SJSA1 (cell line): ENCODE results near the gene BAIAP3. TPM values are rescaled to one million over a fixed set of nuclear protein-coding genes. Genes with fewer than 3 reads are reported as not detected.

Experiments used
- DNase-seq, 2 experiments: peaks; one replicate each; pipeline ENCODE4 v3.0.0-alpha.2; 2015 to 2020; ENCODE audit warnings: low spot score in 2 of 2, low read depth in 1 of 2
- H3K27ac ChIP-seq: fragments of 250-450 bp; sonication (Bioruptor Pico); 2 replicates; pipeline ENCODE4 v1.5.1; 2020; ENCODE audit warnings: mild to moderate bottlenecking, moderate library complexity
- H3K27me3 ChIP-seq: fragments of 250-450 bp; sonication (Bioruptor Pico); replicated peaks from 2 replicates; pipeline ENCODE4 v1.5.1; 2020; ENCODE audit warnings: mild to moderate bottlenecking, moderate library complexity
- H3K36me3 ChIP-seq: fragments of 250-450 bp; sonication (Bioruptor Pico); 2 replicates; pipeline ENCODE4 v1.5.1; 2020; ENCODE audit warnings: mild to moderate bottlenecking
- H3K4me1 ChIP-seq: fragments of 250-450 bp; sonication (Bioruptor Pico); replicated peaks from 2 replicates; pipeline ENCODE4 v1.6.1; 2021; ENCODE audit warnings: mild to moderate bottlenecking
- H3K4me3 ChIP-seq: fragments of 250-450 bp; sonication (Bioruptor Pico); 2 replicates; pipeline ENCODE4 v1.5.1; 2020; ENCODE audit warnings: mild to moderate bottlenecking
- H3K9me3 ChIP-seq: fragments of 250-450 bp; sonication (Bioruptor Pico); replicated peaks from 2 replicates; pipeline ENCODE4 v1.5.1; 2020; ENCODE audit warnings: mild to moderate bottlenecking
- total RNA-seq: library from RNA; depleted of rRNA; stranded (reverse); fragments of >200 nt; shearing (Covaris generic); gene quantifications from 2 replicates; pipeline ENCODE4 v1.2.3, GENCODE V29; 2014

BAIAP3 gene
- total RNA-seq, 1 experiment from 2014 or later = 1.2 TPM

GRCh38 chr16:1357906-1358566 lies 24.6 kb downstream of the BAIAP3 start:
- DNase-seq = no peak
- peaks cover 4% of the 10 kb centered on the region for H3K4me1 ChIP-seq
- H3K27ac ChIP-seq = no peak overlapping the region
- no peak overlapping the region for H3K4me3 ChIP-seq
- peaks cover 26% of the 10 kb centered on the region for H3K36me3 ChIP-seq
- H3K9me3 ChIP-seq = no peaks in the 10 kb centered on the region
- no peaks in the 10 kb centered on the region for H3K27me3 ChIP-seq

- Histone ChIP-seq H3K4me3 (no peak overlapping the region), H3K4me1 (peaks cover 2% of the 10 kb centered on the region; the same call in 1 of the 2 replicates), H3K27me3 (no peaks in the 10 kb centered on the region), H3K36me3 (peaks cover 52% of the 10 kb centered on the region), H3K27ac (no peak overlapping the region), H3K9me3 (no peaks in the 10 kb centered on the region)
- DNase-seq = no peak
Measured at GRCh38 chr16:1361685-1362360, 28.4 kb downstream of the BAIAP3 start.

GRCh38 chr16:1362807-1363206 lies 29.4 kb downstream of the BAIAP3 start:
- Histone ChIP-seq H3K4me3 (no peak overlapping the region), H3K27ac (no peak overlapping the region), H3K9me3 (no peaks in the 10 kb centered on the region), H3K36me3 (peaks cover 55% of the 10 kb centered on the region), H3K4me1 (peaks cover 2% of the 10 kb centered on the region; the same call in 1 of the 2 replicates), H3K27me3 (no peaks in the 10 kb centered on the region)
- DNase-seq = no peak

GRCh38 chr16:1363501-1364041 lies 30.1 kb downstream of the BAIAP3 start:
- H3K27ac ChIP-seq = no peak overlapping the region
- no peaks in the 10 kb centered on the region for H3K9me3 ChIP-seq
- H3K4me1 ChIP-seq = no peaks in the 10 kb centered on the region
- no peak for DNase-seq
- peaks cover 58% of the 10 kb centered on the region for H3K36me3 ChIP-seq
- no peak overlapping the region for H3K4me3 ChIP-seq
- H3K27me3 ChIP-seq = no peaks in the 10 kb centered on the region

- no peak for DNase-seq
- Histone ChIP-seq H3K4me3 (no peak overlapping the region), H3K9me3 (no peaks in the 10 kb centered on the region), H3K27me3 (no peaks in the 10 kb centered on the region), H3K36me3 (peaks cover 59% of the 10 kb centered on the region), H3K27ac (no peak overlapping the region), H3K4me1 (no peaks in the 10 kb centered on the region)
Measured at GRCh38 chr16:1364510-1364909, 31.1 kb downstream of the BAIAP3 start.

GRCh38 chr16:1366060-1366711 lies 32.7 kb downstream of the BAIAP3 start:
- Histone ChIP-seq H3K36me3 (peaks cover 60% of the 10 kb centered on the region), H3K4me3 (no peak overlapping the region), H3K27ac (no peak overlapping the region), H3K9me3 (no peaks in the 10 kb centered on the region), H3K27me3 (no peaks in the 10 kb centered on the region), H3K4me1 (no peaks in the 10 kb centered on the region)
- DNase-seq = no peak

GRCh38 chr16:1366712-1367299 lies 33.4 kb downstream of the BAIAP3 start:
- Histone ChIP-seq H3K27ac (no peak overlapping the region), H3K9me3 (no peaks in the 10 kb centered on the region), H3K4me3 (no peak overlapping the region), H3K36me3 (peaks cover 56% of the 10 kb centered on the region), H3K4me1 (no peaks in the 10 kb centered on the region), H3K27me3 (no peaks in the 10 kb centered on the region)
- no peak for DNase-seq

GRCh38 chr16:1367486-1368174 lies 34.2 kb downstream of the BAIAP3 start:
- Histone ChIP-seq H3K27ac (no peak overlapping the region), H3K4me1 (no peaks in the 10 kb centered on the region), H3K4me3 (no peak overlapping the region), H3K36me3 (peaks cover 48% of the 10 kb centered on the region), H3K9me3 (no peaks in the 10 kb centered on the region), H3K27me3 (no peaks in the 10 kb centered on the region)
- DNase-seq = no peak

- Histone ChIP-seq H3K4me1 (no peaks in the 10 kb centered on the region), H3K36me3 (peaks cover 22% of the 10 kb centered on the region), H3K27ac (no peak overlapping the region), H3K9me3 (no peaks in the 10 kb centered on the region), H3K27me3 (no peaks in the 10 kb centered on the region), H3K4me3 (no peak overlapping the region)
- DNase-seq = no peak
Measured at GRCh38 chr16:1371054-1371978, 37.9 kb downstream of the BAIAP3 start.

GRCh38 chr16:1372292-1372950 lies 39.0 kb downstream of the BAIAP3 start:
- Histone ChIP-seq H3K4me1 (no peaks in the 10 kb centered on the region), H3K9me3 (no peaks in the 10 kb centered on the region), H3K4me3 (no peak overlapping the region), H3K27ac (no peak overlapping the region), H3K27me3 (no peaks in the 10 kb centered on the region), H3K36me3 (peaks cover 16% of the 10 kb centered on the region)
- DNase-seq = no peak

- Histone ChIP-seq H3K4me1 (peaks cover 14% of the 10 kb centered on the region), H3K36me3 (peaks cover 17% of the 10 kb centered on the region), H3K27ac (no peak overlapping the region), H3K27me3 (no peaks in the 10 kb centered on the region), H3K4me3 (no peak overlapping the region), H3K9me3 (0 out of 2 replicates have a peak, but pooled peaks cover under 1% of the 10 kb centered on the region)
- no peak for DNase-seq
Measured at GRCh38 chr16:1374418-1375297, 41.2 kb downstream of the BAIAP3 start.
